Epithelial cell of proximal tubule (primary cell): Measurements from ENCODE around the gene AK5. TPM values are rescaled to one million over a fixed set of nuclear protein-coding genes. Genes with fewer than 3 reads are reported as not detected.

ENCODE experiments used
- DNase-seq: peaks from one replicate; pipeline ENCODE4 v3.0.0-alpha.2; 2011; ENCODE audit warnings: low read depth
- H3K4me3 ChIP-seq: 2 replicates; pipeline ENCODE4 v1.5.1; 2011; ENCODE audit warnings: low read depth, mild to moderate bottlenecking, low read length
- CTCF ChIP-seq: conservative IDR thresholded peaks from 2 replicates; pipeline ENCODE4 v1.5.1; 2012; ENCODE audit warnings: low read depth, mild to moderate bottlenecking, low read length
- total RNA-seq: library from RNA; depleted of rRNA; stranded (reverse); fragments of >200 nt; gene quantifications from 2 replicates; pipeline ENCODE4 v1.2.3, GENCODE V29; 2015

Gene AK5
- total RNA-seq, 1 donor from 2014 or later = 25.0 TPM

DNA sequence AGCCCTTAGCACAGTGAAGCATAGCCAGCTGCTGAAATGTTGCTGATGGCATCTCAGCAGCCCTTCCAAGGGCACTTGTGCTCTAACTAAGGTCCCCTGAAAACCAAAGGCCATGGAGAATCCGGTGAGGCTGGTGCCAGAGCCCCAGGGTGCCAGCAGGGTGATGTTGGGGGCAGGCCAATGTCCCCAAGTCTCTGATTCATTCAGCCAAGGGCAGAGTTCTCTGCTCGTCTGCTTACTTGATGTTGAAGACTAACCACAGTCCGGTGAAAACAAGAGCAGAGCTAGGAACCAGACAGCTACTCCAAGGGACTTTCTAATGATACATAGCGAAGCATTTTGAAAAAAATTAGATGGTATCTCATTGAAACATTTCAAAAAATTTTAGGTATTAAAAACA lies 250.8 kb downstream of the AK5 start:
- H3K4me3 ChIP-seq = no peak overlapping the region
- TF ChIP-seq CTCF = no peak

GRCh38 chr1:77533660-77534305 lies 252.0 kb downstream of the AK5 start:
- TF ChIP-seq CTCF = peak; percentile 87
- no peak for DNase-seq
- no peak overlapping the region for H3K4me3 ChIP-seq

More for the DNA sequence above, 250.8 kb downstream of the AK5 start:
- DNase-seq = no peak

DNA sequence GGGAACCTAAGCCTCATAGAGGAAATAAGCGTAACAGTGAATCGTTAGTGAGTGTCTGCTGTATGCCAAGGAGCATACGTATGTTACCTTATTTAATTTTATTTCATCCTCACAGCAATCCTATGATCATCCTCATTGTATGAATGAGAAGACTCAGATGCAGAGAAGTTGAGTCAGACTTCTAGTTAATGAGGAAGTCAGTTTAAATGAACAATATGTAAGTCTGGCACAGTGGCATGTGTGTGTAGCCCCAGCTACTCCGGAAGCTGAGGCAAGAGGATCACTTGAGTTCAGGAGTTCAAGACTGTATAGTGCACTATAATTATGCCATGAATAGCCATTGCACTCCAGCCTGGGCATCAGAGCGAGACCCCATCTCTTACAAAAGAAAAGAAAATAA lies 252.6 kb downstream of the AK5 start:
- no peak overlapping the region for H3K4me3 ChIP-seq
- no peak for TF ChIP-seq CTCF
- DNase-seq = no peak

- no peak overlapping the region for H3K4me3 ChIP-seq
- no peak for TF ChIP-seq CTCF
- peak; percentile 91 for DNase-seq
These were observed 255.0 kb downstream of the AK5 start for GRCh38 chr1:77536813-77537212.

DNA sequence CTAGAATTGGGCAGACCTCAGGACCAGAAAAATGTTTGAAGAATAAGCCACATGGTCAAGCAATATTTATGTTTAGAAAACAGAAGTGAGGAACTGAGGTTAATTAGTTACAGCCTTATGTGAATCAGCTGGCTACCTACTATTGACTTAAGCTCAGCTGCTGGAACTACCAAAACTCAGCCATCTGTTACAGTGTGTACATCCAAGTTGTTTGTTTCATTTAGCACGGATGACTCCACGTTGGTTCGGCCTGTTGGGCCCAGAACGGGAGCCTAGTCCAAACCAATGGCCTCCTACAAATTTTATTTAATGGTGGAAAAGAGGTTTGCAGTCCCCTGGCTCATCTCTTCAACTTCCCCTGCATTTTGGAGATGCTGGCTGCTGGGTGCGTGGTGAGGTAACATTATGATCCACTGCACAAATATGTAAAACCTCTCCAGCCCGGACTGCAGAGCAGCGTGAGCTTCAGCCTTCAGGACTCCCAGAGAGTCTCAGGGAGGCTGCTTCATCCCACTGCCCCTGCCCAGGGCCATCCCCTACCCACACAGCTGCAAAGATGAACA lies 257.2 kb downstream of the AK5 start:
- no peak for TF ChIP-seq CTCF
- peak; percentile 92 for DNase-seq
- no peak overlapping the region for H3K4me3 ChIP-seq

DNA sequence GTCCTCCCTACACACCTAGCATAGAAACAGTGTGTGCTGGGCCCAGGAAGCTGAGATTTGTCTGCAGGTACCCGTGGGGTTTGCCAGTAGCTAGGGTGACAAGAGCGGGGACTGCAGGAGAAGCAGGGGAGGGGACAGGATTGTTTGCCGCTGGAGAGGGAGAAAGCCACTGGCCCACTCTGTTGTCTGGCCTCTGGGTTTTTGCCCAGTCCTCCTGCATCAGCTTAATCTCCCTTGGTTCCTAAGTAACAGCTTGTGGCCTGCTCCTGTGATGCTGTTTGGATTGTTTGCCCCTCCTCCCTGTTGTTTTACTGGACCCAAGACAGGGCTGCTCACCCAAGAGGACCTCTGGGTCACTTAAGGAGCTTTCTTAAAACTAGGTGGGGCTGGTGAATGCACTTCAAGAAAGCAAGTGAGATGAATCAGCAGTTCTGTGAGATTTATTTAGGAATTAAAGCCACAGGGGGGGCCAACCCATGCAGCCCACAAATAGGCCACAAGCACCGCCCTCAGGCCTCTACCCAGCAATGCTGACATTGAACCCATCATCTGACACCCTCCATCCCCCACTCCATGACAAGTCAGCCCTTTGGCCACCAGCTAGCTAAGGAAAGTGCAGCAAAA lies 257.8 kb downstream of the AK5 start:
- no peak for TF ChIP-seq CTCF
- H3K4me3 ChIP-seq = no peak overlapping the region
- peak; percentile 45 for DNase-seq
